ENCODE results near the gene MAK. TPM values are rescaled to one million over a fixed set of nuclear protein-coding genes. Genes with fewer than 3 reads are reported as not detected.

MAK gene
- total and polyA plus RNA-seq, 8 donors = 0.05 to 0.33 (median 0.10) TPM

GRCh38 chr6:10720265-10720959 lies 117.9 kb downstream of the MAK start:
- 16 to 24% methylated on average over 45 to 49 of the region's 49 CpGs for WGBS, 2 donors
- intact Hi-C loops (cut with DNase I) = no loop called here
- Histone ChIP-seq H3K4me3 (peak overlapping the region; percentile 47 to 57 (median 48)), H3K36me3 (peaks cover 0 to under 1% (median 0%) of the 10 kb centered on the region in 3 donors), H3K27me3 (no peaks in the 10 kb centered on the region), H3K9me3 (no peaks in the 10 kb centered on the region), H3K27ac (peak overlapping the region in 3 of 4 donors; percentile 63 to 82 (median 67)), H3K4me1 (peaks cover 0 to 10% (median 7%) of the 10 kb centered on the region in 3 donors)
- no peak for TF ChIP-seq CTCF (IDR thresholded peaks at IDR 0.05)
- ATAC-seq (peak in 2 of 4 donors; percentile 12 to 40), DNase-seq (peak; percentile 26 to 80 (median 52)), FAIRE-seq (no peak)

GRCh38 chr6:10719964-10720264 lies 118.4 kb downstream of the MAK start:
- 32 to 33% methylated on average over 21 of the region's 21 CpGs for WGBS, 2 donors
- Histone ChIP-seq H3K4me1 (peaks cover 0 to 10% (median 7%) of the 10 kb centered on the region in 3 donors), H3K36me3 (no peaks in the 10 kb centered on the region), H3K27ac (peak overlapping the region in 3 of 4 donors; percentile 63 to 82 (median 67)), H3K27me3 (no peaks in the 10 kb centered on the region), H3K4me3 (peak overlapping the region; percentile 47 to 57 (median 48)), H3K9me3 (no peaks in the 10 kb centered on the region)
- intact Hi-C loops (cut with DNase I) = no loop called here
- ATAC-seq (no peak), DNase-seq (peak in 3 of 6 donors; percentile 22 to 35 (median 25)), FAIRE-seq (no peak)
- TF ChIP-seq CTCF (IDR thresholded peaks at IDR 0.05) = no peak

GRCh38 chr6:10719296-10719963 lies 118.9 kb downstream of the MAK start:
- H3K4me1 ChIP-seq = peaks cover 0 to 8% (median 7%) of the 10 kb centered on the region in 3 donors
- WGBS, 2 donors = 71 to 78% methylated on average over 8 of the region's 8 CpGs
- DNase-seq = peak in 1 of 6 donors; percentile 25
- peak overlapping the region in 3 of 4 donors; percentile 47 to 57 (median 47) for H3K4me3 ChIP-seq
- FAIRE-seq = no peak
- H3K27me3 ChIP-seq = no peaks in the 10 kb centered on the region
- H3K9me3 ChIP-seq = no peaks in the 10 kb centered on the region
- no peak for ATAC-seq
- no peaks in the 10 kb centered on the region for H3K36me3 ChIP-seq
- intact Hi-C loops (cut with DNase I) = no loop called here
- no peak for TF ChIP-seq CTCF (IDR thresholded peaks at IDR 0.05)
- H3K27ac ChIP-seq = peak overlapping the region in 1 of 4 donors; percentile 67

- Histone ChIP-seq H3K4me1 (no peaks in the 10 kb centered on the region), H3K27ac (no peak overlapping the region), H3K27me3 (no peaks in the 10 kb centered on the region), H3K4me3 (no peak overlapping the region), H3K36me3 (peaks cover 0 to 7% (median 0%) of the 10 kb centered on the region in 3 donors), H3K9me3 (no peaks in the 10 kb centered on the region)
- no peak for ATAC-seq
- FAIRE-seq = no peak
- TF ChIP-seq CTCF (IDR thresholded peaks at IDR 0.05) = no peak
- no peak for DNase-seq
- intact Hi-C loops (cut with DNase I) = no loop called here
- WGBS, 2 donors = 78 to 81% methylated on average over 8 of the region's 8 CpGs
Measured at GRCh38 chr6:10713962-10714361, 124.4 kb downstream of the MAK start.

Other genes with a start within 250 kb of the MAK start
- 1 to 10 TPM in 2 of 6 donors, under 1 TPM in 4; 0.62 to 2.4 (median 0.95) TPM for gene C6orf52, start 143.9 kb downstream of the MAK start, total RNA-seq
- 1 to 10 TPM in 1 of 2 donors, under 1 TPM in 1; 0.80 to 2.7 TPM for gene C6orf52, start 143.9 kb downstream of the MAK start, polyA plus RNA-seq
- gene PAK1IP1, start 143.6 kb downstream of the MAK start, total RNA-seq = 1 to 10 TPM; 2.4 to 7.3 (median 5.2) TPM
- gene PAK1IP1, start 143.6 kb downstream of the MAK start, polyA plus RNA-seq = 1 to 10 TPM; 3.4 to 6.6 TPM
- gene TMEM14C, start 115.5 kb downstream of the MAK start, total RNA-seq = 10 to 100 TPM; 25.4 to 54.9 (median 36.5) TPM
- 10 to 100 TPM; 54.5 to 79.0 TPM for gene TMEM14C, start 115.5 kb downstream of the MAK start, polyA plus RNA-seq
- gene TMEM14B, start 90.7 kb downstream of the MAK start, total RNA-seq = 10 to 100 TPM; 25.9 to 39.0 (median 33.5) TPM
- gene TMEM14B, start 90.7 kb downstream of the MAK start, polyA plus RNA-seq = 10 to 100 TPM; 37.0 to 52.1 TPM
- not detected for gene GCM2, start 43.5 kb upstream of the MAK start, total RNA-seq
- not detected for gene GCM2, start 43.5 kb upstream of the MAK start, polyA plus RNA-seq
- 1 to 10 TPM; 1.1 to 1.9 (median 1.4) TPM for gene SYCP2L, start 48.5 kb upstream of the MAK start, total RNA-seq
- 1 to 10 TPM; 1.1 to 2.3 TPM for gene SYCP2L, start 48.5 kb upstream of the MAK start, polyA plus RNA-seq
- 1 to 10 TPM; 1.3 to 2.2 (median 1.6) TPM for gene ELOVL2, start 205.8 kb upstream of the MAK start, total RNA-seq
- 1 to 10 TPM; 1.5 to 1.9 TPM for gene ELOVL2, start 205.8 kb upstream of the MAK start, polyA plus RNA-seq